Measurements from ENCODE around the gene PWP2.

DNA sequence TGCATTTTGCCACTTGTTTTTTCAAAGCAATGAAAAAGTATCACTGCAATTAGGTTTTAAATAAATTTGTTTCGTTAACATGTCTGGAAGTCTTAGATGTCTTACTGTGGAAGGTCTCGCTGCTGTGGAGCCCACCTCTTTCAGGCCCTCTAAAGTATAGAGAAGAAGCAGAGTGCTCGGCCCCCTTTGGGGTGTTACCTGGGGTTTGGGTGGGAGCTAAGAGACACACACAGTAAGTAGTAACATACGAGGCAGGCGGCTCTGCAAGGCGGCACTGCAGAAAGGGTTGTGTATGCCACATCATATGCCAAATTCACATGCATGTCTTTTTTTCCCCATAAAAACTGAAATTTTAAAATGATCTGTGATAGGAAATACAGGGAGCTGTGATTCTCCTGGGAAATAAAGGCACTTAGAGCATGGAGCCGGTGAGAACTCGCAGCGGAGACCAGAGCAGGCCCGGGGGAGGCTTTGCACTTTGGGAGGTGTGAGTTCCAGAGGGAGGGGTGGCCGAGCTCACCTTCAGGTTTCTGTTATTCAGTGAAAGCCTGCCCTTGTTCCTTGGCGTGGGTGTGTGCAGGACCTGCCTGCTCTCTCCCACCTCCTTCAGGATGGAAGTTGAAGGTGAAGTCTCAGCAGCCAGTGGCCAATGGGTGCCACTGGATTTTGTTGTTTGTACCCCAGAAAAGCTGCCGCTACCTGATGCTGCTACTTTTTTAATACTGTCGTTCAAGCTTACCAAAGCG, 35.7 kb upstream of the PWP2 start:
- TF ChIP-seq, protein P1, sequence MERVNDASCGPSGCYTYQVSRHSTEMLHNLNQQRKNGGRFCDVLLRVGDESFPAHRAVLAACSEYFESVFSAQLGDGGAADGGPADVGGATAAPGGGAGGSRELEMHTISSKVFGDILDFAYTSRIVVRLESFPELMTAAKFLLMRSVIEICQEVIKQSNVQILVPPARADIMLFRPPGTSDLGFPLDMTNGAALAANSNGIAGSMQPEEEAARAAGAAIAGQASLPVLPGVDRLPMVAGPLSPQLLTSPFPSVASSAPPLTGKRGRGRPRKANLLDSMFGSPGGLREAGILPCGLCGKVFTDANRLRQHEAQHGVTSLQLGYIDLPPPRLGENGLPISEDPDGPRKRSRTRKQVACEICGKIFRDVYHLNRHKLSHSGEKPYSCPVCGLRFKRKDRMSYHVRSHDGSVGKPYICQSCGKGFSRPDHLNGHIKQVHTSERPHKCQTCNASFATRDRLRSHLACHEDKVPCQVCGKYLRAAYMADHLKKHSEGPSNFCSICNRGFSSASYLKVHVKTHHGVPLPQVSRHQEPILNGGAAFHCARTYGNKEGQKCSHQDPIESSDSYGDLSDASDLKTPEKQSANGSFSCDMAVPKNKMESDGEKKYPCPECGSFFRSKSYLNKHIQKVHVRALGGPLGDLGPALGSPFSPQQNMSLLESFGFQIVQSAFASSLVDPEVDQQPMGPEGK (CRISPR knock-in tag; IDR thresholded peaks at IDR 0.05; ENCODE audit: borderline replicate concordance), result no peak
- TF ChIP-seq, protein P2, sequence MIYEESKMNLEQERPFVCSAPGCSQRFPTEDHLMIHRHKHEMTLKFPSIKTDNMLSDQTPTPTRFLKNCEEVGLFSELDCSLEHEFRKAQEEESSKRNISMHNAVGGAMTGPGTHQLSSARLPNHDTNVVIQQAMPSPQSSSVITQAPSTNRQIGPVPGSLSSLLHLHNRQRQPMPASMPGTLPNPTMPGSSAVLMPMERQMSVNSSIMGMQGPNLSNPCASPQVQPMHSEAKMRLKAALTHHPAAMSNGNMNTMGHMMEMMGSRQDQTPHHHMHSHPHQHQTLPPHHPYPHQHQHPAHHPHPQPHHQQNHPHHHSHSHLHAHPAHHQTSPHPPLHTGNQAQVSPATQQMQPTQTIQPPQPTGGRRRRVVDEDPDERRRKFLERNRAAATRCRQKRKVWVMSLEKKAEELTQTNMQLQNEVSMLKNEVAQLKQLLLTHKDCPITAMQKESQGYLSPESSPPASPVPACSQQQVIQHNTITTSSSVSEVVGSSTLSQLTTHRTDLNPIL (CRISPR knock-in tag; IDR thresholded peaks at IDR 0.05; ENCODE audit: low read depth), result no peak
- TF ChIP-seq RARB (CRISPR knock-in tag; IDR thresholded peaks at IDR 0.05) (no peak), ESRRG (CRISPR knock-in tag; IDR thresholded peaks at IDR 0.05) (no peak), GLIS3 (CRISPR knock-in tag; IDR thresholded peaks at IDR 0.05) (no peak), ZNF8 (CRISPR knock-in tag; IDR thresholded peaks at IDR 0.05) (no peak), BACH2 (CRISPR knock-in tag; IDR thresholded peaks at IDR 0.05; ENCODE audit: borderline replicate concordance) (no peak), SNAI2 (CRISPR knock-in tag; IDR thresholded peaks at IDR 0.05) (no peak), ZC3H10 (CRISPR knock-in tag; IDR thresholded peaks at IDR 0.05) (no peak)
- TF ChIP-seq, protein P3, sequence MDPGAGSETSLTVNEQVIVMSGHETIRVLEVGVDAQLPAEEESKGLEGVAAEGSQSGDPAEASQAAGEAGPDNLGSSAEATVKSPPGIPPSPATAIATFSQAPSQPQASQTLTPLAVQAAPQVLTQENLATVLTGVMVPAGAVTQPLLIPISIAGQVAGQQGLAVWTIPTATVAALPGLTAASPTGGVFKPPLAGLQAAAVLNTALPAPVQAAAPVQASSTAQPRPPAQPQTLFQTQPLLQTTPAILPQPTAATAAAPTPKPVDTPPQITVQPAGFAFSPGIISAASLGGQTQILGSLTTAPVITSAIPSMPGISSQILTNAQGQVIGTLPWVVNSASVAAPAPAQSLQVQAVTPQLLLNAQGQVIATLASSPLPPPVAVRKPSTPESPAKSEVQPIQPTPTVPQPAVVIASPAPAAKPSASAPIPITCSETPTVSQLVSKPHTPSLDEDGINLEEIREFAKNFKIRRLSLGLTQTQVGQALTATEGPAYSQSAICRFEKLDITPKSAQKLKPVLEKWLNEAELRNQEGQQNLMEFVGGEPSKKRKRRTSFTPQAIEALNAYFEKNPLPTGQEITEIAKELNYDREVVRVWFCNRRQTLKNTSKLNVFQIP (CRISPR knock-in tag; IDR thresholded peaks at IDR 0.05; ENCODE audit: borderline replicate concordance, low read depth), result no peak
